Testis (tissue), 3 donors: ENCODE data around the gene ITIH3. TPM values are rescaled to one million over a fixed set of nuclear protein-coding genes. Genes with fewer than 3 reads are reported as not detected.

Experiments used
- DNase-seq: peaks from one replicate; pipeline ENCODE4 v3.0.0-alpha.2; 2019
- H3K27ac ChIP-seq, 2 donors: fragments of 200-600 bp; sonication (generic); one replicate each; pipeline ENCODE4 v1.5.1; 2019
- H3K27me3 ChIP-seq: fragments of 200-600 bp; sonication (generic); one replicate; pipeline ENCODE4 v1.5.1; 2019
- H3K36me3 ChIP-seq: fragments of 200-600 bp; sonication (generic); one replicate; pipeline ENCODE4 v1.5.1; 2017; ENCODE audit warnings: low read depth; ENCODE audit errors: missing control alignments
- H3K4me1 ChIP-seq: fragments of 200-600 bp; sonication (generic); one replicate; pipeline ENCODE4 v1.5.1; 2019
- H3K4me3 ChIP-seq, 2 donors: fragments of 200-600 bp; sonication (generic); one replicate each; pipeline ENCODE4 v1.5.1; 2017 to 2019
- H3K9me3 ChIP-seq: fragments of 200-600 bp; sonication (generic); one replicate; pipeline ENCODE4 v1.5.1; 2017
- POLR2A ChIP-seq: fragments of 450-650 bp; IDR thresholded peaks from one replicate; pipeline ENCODE4 v1.6.1; 2017; ENCODE audit warnings: antibody characterized with exemption, mild to moderate bottlenecking, moderate library complexity
- WGBS, 2 donors: methylation state at CpG; one replicate each; pipeline ENCODE4 v1.1.5; 2018; 5-methylcytosine and 5-hydroxymethylcytosine counted together
- intact Hi-C: fragments of 100-400 bp; cut with DNase I; formaldehyde crosslinking; loops from one replicate; pipeline ENCODE4 v1.15.1; 2023; ENCODE audit warnings: low total_unique reads
- polyA plus RNA-seq: library from polyadenylated mRNA; stranded (reverse); fragments of 350-450 nt; fragmentation: Illumina TruSeq; extraction: RNeasy Lipid Tissue Mini Kit (QIAGEN cat#74804); gene quantifications from one replicate; pipeline ENCODE4 v1.2.3, GENCODE V29; 2014; ENCODE audit warnings: low read depth, low replicate concordance; ENCODE audit not compliant: insufficient read depth
- total RNA-seq, 2 donors: library from RNA; depleted of rRNA; stranded (reverse); fragments of >200 nt; gene quantifications; one replicate each; pipeline ENCODE4 v1.2.3, GENCODE V29; 2016
- TF ChIP-seq, protein P1 (sequence below), 3 experiments: fragments of 450-650 bp in 2 of 3; fragments of 200-600 bp in 1 of 3; sonication (generic) in 1 of 3; IDR thresholded peaks; one replicate each; pipeline ENCODE4 v1.5.1; 2016 to 2019; ENCODE audit warnings: antibody characterized with exemption in 3 of 3, mild to moderate bottlenecking in 2 of 3, moderate library complexity in 1 of 3

Gene ITIH3
- total and polyA plus RNA-seq, 3 donors from 2014 or later = 5.4 to 9.9 (median 6.3) TPM

- H3K4me3 ChIP-seq = no peak overlapping the region
- intact Hi-C loops = no loop called here
- TF ChIP-seq, protein P1, sequence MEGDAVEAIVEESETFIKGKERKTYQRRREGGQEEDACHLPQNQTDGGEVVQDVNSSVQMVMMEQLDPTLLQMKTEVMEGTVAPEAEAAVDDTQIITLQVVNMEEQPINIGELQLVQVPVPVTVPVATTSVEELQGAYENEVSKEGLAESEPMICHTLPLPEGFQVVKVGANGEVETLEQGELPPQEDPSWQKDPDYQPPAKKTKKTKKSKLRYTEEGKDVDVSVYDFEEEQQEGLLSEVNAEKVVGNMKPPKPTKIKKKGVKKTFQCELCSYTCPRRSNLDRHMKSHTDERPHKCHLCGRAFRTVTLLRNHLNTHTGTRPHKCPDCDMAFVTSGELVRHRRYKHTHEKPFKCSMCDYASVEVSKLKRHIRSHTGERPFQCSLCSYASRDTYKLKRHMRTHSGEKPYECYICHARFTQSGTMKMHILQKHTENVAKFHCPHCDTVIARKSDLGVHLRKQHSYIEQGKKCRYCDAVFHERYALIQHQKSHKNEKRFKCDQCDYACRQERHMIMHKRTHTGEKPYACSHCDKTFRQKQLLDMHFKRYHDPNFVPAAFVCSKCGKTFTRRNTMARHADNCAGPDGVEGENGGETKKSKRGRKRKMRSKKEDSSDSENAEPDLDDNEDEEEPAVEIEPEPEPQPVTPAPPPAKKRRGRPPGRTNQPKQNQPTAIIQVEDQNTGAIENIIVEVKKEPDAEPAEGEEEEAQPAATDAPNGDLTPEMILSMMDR (IDR thresholded peaks at IDR 0.05) = no peak
- TF ChIP-seq POLR2A = no peak
- no peaks in the 10 kb centered on the region for H3K27me3 ChIP-seq
- H3K27ac ChIP-seq = no peak overlapping the region
- DNase-seq = no peak
- peaks cover 4% of the 10 kb centered on the region for H3K4me1 ChIP-seq
- H3K9me3 ChIP-seq = no peaks in the 10 kb centered on the region
- no peaks in the 10 kb centered on the region for H3K36me3 ChIP-seq
- WGBS, 2 donors = 96% methylated on average over 15 of the region's 15 CpGs; no CpG with 5 or more reads in 1 of the 2 donors
Observed at GRCh38 chr3:52849656-52850055, 55.1 kb downstream of the ITIH3 start.

GRCh38 chr3:52851348-52851747 lies 56.8 kb downstream of the ITIH3 start:
- peak; percentile 52 for DNase-seq

DNA sequence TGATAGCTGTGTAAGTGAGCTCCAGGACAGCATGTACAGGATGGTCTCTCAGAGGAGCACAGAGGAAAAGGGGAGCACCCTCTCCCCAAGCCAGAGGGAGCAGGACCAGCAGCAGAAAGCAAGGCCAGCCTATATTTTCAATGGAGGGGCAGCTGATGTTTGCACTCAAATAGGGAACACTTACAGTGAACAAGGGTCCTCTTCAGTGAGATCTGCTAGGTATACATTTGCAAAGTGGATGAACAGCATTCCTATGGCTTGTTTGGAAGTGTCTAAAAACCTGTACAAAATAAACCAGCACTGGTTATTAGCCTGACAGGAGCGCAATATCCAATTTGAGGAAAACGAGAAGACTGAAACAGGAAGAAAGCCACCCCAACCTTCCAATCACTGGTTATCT lies 57.8 kb downstream of the ITIH3 start:
- Histone ChIP-seq H3K27ac (no peak overlapping the region), H3K27me3 (no peaks in the 10 kb centered on the region), H3K4me1 (no peaks in the 10 kb centered on the region), H3K4me3 (no peak overlapping the region), H3K36me3 (no peaks in the 10 kb centered on the region), H3K9me3 (no peaks in the 10 kb centered on the region)
- intact Hi-C loops = no loop called here
- TF ChIP-seq, protein P1 (IDR thresholded peaks at IDR 0.05) = no peak
- TF ChIP-seq POLR2A = no peak
- DNase-seq = no peak
- 69 to 79% methylated on average over 2 of the region's 2 CpGs for WGBS, 2 donors

More at GRCh38 chr3:52851348-52851747, 56.8 kb downstream of the ITIH3 start:
- no peaks in the 10 kb centered on the region for H3K4me1 ChIP-seq
- H3K27ac ChIP-seq = no peak overlapping the region
- no peaks in the 10 kb centered on the region for H3K9me3 ChIP-seq
- H3K4me3 ChIP-seq = no peak overlapping the region
- intact Hi-C loops = no loop called here
- WGBS, 2 donors = 43 to 69% methylated on average over 3 of the region's 3 CpGs
- TF ChIP-seq, protein P1 (IDR thresholded peaks at IDR 0.05) = peak; percentile 26 to 59 (median 54)
- TF ChIP-seq POLR2A = no peak
- H3K36me3 ChIP-seq = no peaks in the 10 kb centered on the region
- H3K27me3 ChIP-seq = no peaks in the 10 kb centered on the region

- WGBS, 2 donors = 83 to 89% methylated on average over 2 of the region's 2 CpGs
Observed at GRCh38 chr3:52854013-52854412, 59.4 kb downstream of the ITIH3 start.

GRCh38 chr3:52856666-52857065 lies 62.1 kb downstream of the ITIH3 start:
- DNase-seq = no peak
- H3K9me3 ChIP-seq = no peaks in the 10 kb centered on the region
- H3K4me3 ChIP-seq = no peak overlapping the region
- intact Hi-C loops = no loop called here
- WGBS, 2 donors = 77 to 82% methylated on average over 5 of the region's 5 CpGs
- no peaks in the 10 kb centered on the region for H3K36me3 ChIP-seq
- H3K27me3 ChIP-seq = no peaks in the 10 kb centered on the region
- no peaks in the 10 kb centered on the region for H3K4me1 ChIP-seq
- H3K27ac ChIP-seq = no peak overlapping the region
- TF ChIP-seq, protein P1 (IDR thresholded peaks at IDR 0.05) = no peak
- TF ChIP-seq POLR2A = no peak

More at GRCh38 chr3:52854013-52854412, 59.4 kb downstream of the ITIH3 start:
- Histone ChIP-seq H3K9me3 (no peaks in the 10 kb centered on the region), H3K4me1 (no peaks in the 10 kb centered on the region), H3K27me3 (no peaks in the 10 kb centered on the region), H3K4me3 (no peak overlapping the region), H3K36me3 (no peaks in the 10 kb centered on the region), H3K27ac (no peak overlapping the region)
- TF ChIP-seq, protein P1 (IDR thresholded peaks at IDR 0.05) = no peak
- TF ChIP-seq POLR2A = no peak
- DNase-seq = no peak
- intact Hi-C loops = no loop called here
